ENCODE data around the gene CBLIF. TPM values are rescaled to one million over a fixed set of nuclear protein-coding genes. Genes with fewer than 3 reads are reported as not detected.
"Not testable (repeated sequence)": the region's sequence is repeated elsewhere in the genome, so short reads cannot be mapped to it uniquely, and the experiment has no call there.

Gene CBLIF
- total RNA-seq, 2 experiments from 2014 or later, result not detected

GRCh38 chr11:59847626-59848025 lies 2.3 kb upstream of the CBLIF start:
- ChIA-PET POLR2A (no interaction called here), CTCF (interaction anchor here (0.7 to 1.4 kb wide), 2 partner anchors 71 to 681 kb away, joined by 3 to 4 read pairs; no protein-coding TSS in a partner anchor)
- H3K9me3 Mint-ChIP-seq (ENCODE audit: low read depth), result no peaks in the 10 kb centered on the region

GRCh38 chr11:59846556-59846955 lies 1.3 kb upstream of the CBLIF start:
- no peaks in the 10 kb centered on the region for H3K9me3 Mint-ChIP-seq (ENCODE audit: low read depth)
- no peak overlapping the region for H3K4me3 Mint-ChIP-seq
- H3K36me3 Mint-ChIP-seq (ENCODE audit: low read depth), result no peaks in the 10 kb centered on the region
- ChIA-PET CTCF (no interaction called here), POLR2A (no interaction called here)
- DNase-seq, result no peak
- no peaks in the 10 kb centered on the region for H3K4me1 Mint-ChIP-seq
- no peak overlapping the region for H3K27ac Mint-ChIP-seq
- intact Hi-C loops (cut with DNase I, micrococcal nuclease), result no loop called here
- ATAC-seq, result no peak
- peaks cover 4% of the 10 kb centered on the region for H3K27me3 Mint-ChIP-seq

More at GRCh38 chr11:59847626-59848025, 2.3 kb upstream of the CBLIF start:
- ATAC-seq (no peak), DNase-seq (no peak)
- Mint-ChIP-seq H3K4me1 (no peaks in the 10 kb centered on the region), H3K27ac (no peak overlapping the region), H3K36me3 (ENCODE audit: low read depth) (no peaks in the 10 kb centered on the region), H3K4me3 (no peak overlapping the region), H3K27me3 (no peaks in the 10 kb centered on the region)
- intact Hi-C loops (cut with DNase I, micrococcal nuclease), result no loop called here

GRCh38 chr11:59842316-59842715 lies 3.0 kb downstream of the CBLIF start:
- H3K4me1 Mint-ChIP-seq, result no peaks in the 10 kb centered on the region
- ChIA-PET CTCF (interaction anchor here (0.6 kb wide), 2 partner anchors 10 to 67 kb away, joined by 3 read pairs; no protein-coding TSS in a partner anchor), POLR2A (no interaction called here)
- ATAC-seq, result no peak
- intact Hi-C loops (cut with DNase I, micrococcal nuclease), result no loop called here
- peaks cover 4% of the 10 kb centered on the region for H3K27me3 Mint-ChIP-seq
- H3K4me3 Mint-ChIP-seq, result no peak overlapping the region
- H3K27ac Mint-ChIP-seq, result no peak overlapping the region
- H3K9me3 Mint-ChIP-seq (ENCODE audit: low read depth), result no peaks in the 10 kb centered on the region
- DNase-seq, result no peak
- no peaks in the 10 kb centered on the region for H3K36me3 Mint-ChIP-seq (ENCODE audit: low read depth)

- CTCF ChIA-PET, result no interaction called here
- Mint-ChIP-seq H3K27ac (no peak overlapping the region), H3K36me3 (ENCODE audit: low read depth) (no peaks in the 10 kb centered on the region), H3K4me3 (no peak overlapping the region), H3K27me3 (peaks cover 4% of the 10 kb centered on the region), H3K9me3 (ENCODE audit: low read depth) (no peaks in the 10 kb centered on the region), H3K4me1 (no peaks in the 10 kb centered on the region)
- intact Hi-C loops (cut with DNase I, micrococcal nuclease), result no loop called here
- DNase-seq (no peak), ATAC-seq (no peak)
- POLR2A ChIA-PET, result no interaction called here
These were observed 3.8 kb downstream of the CBLIF start for GRCh38 chr11:59841514-59841913.

- ChIA-PET CTCF (no interaction called here), POLR2A (no interaction called here)
- Mint-ChIP-seq H3K27me3 (peaks cover 4% of the 10 kb centered on the region), H3K27ac (no peak overlapping the region), H3K4me1 (no peaks in the 10 kb centered on the region), H3K36me3 (ENCODE audit: low read depth) (no peaks in the 10 kb centered on the region), H3K9me3 (ENCODE audit: low read depth) (no peaks in the 10 kb centered on the region), H3K4me3 (no peak overlapping the region)
- DNase-seq (no peak), ATAC-seq (no peak)
- intact Hi-C loops (cut with DNase I, micrococcal nuclease), result no loop called here
These were observed 5.7 kb downstream of the CBLIF start for GRCh38 chr11:59839615-59840014.

GRCh38 chr11:59833602-59834001 lies 11.7 kb downstream of the CBLIF start:
- ChIA-PET CTCF (no interaction called here), POLR2A (no interaction called here)
- no peak overlapping the region for H3K4me3 Mint-ChIP-seq

GRCh38 chr11:59829358-59829757 lies 15.9 kb downstream of the CBLIF start:
- Mint-ChIP-seq H3K9me3 (ENCODE audit: low read depth) (no peaks in the 10 kb centered on the region), H3K27ac (no peak overlapping the region), H3K4me1 (no peaks in the 10 kb centered on the region), H3K4me3 (no peak overlapping the region), H3K36me3 (ENCODE audit: low read depth) (no peaks in the 10 kb centered on the region), H3K27me3 (no peaks in the 10 kb centered on the region)
- ATAC-seq (no peak), DNase-seq (no peak)
- CTCF ChIA-PET, result no interaction called here
- intact Hi-C loops (cut with DNase I, micrococcal nuclease), result loop anchor here in 1 of 2 experiments (10.0 kb wide), 1 partner anchor 365 kb away; no protein-coding TSS in a partner anchor
- POLR2A ChIA-PET, result no interaction called here

More at GRCh38 chr11:59833602-59834001, 11.7 kb downstream of the CBLIF start:
- H3K36me3 Mint-ChIP-seq (ENCODE audit: low read depth), result no peaks in the 10 kb centered on the region
- ATAC-seq, result no peak
- no peaks in the 10 kb centered on the region for H3K4me1 Mint-ChIP-seq
- H3K27me3 Mint-ChIP-seq, result no peaks in the 10 kb centered on the region
- intact Hi-C loops (cut with DNase I, micrococcal nuclease), result no loop called here
- no peaks in the 10 kb centered on the region for H3K9me3 Mint-ChIP-seq (ENCODE audit: low read depth)
- no peak overlapping the region for H3K27ac Mint-ChIP-seq
- DNase-seq, result no peak

GRCh38 chr11:59822989-59823566 lies 22.2 kb downstream of the CBLIF start:
- Mint-ChIP-seq H3K27ac (no peak overlapping the region), H3K36me3 (ENCODE audit: low read depth) (no peaks in the 10 kb centered on the region), H3K27me3 (no peaks in the 10 kb centered on the region), H3K9me3 (ENCODE audit: low read depth) (no peaks in the 10 kb centered on the region), H3K4me3 (no peak overlapping the region), H3K4me1 (peaks cover 11% of the 10 kb centered on the region)
- POLR2A ChIA-PET, result no interaction called here
- ATAC-seq (peak; percentile 71), DNase-seq (peak; percentile 44)
- intact Hi-C loops (cut with DNase I, micrococcal nuclease), result loop anchor here (1.0 to 10.0 kb wide), 5 partner anchors 96 to 428 kb away; no protein-coding TSS in a partner anchor
- CTCF ChIA-PET, result interaction anchor here (0.7 to 1.2 kb wide), 4 partner anchors 41 to 428 kb away, joined by 3 to 4 read pairs (median 4); no protein-coding TSS in a partner anchor

- intact Hi-C loops (cut with DNase I, micrococcal nuclease), result no loop called here
- no peak for ATAC-seq
These were observed 26.7 kb downstream of the CBLIF start for GRCh38 chr11:59818572-59818971.

GRCh38 chr11:59816434-59816833 lies 28.9 kb downstream of the CBLIF start:
- DNase-seq; H3K9me3 Mint-ChIP-seq (ENCODE audit: low read depth); H3K4me3 Mint-ChIP-seq; H3K27ac Mint-ChIP-seq; H3K27me3 Mint-ChIP-seq; POLR2A ChIA-PET; H3K36me3 Mint-ChIP-seq (ENCODE audit: low read depth); ATAC-seq; intact Hi-C loops (cut with DNase I, micrococcal nuclease): not testable (repeated sequence)
- CTCF ChIA-PET, result interaction anchor here (1.4 to 3.0 kb wide), 2 partner anchors 15 to 62 kb away, joined by 3 to 7 read pairs; no protein-coding TSS in a partner anchor
- H3K4me1 Mint-ChIP-seq, result peaks cover 11% of the 10 kb centered on the region

More at GRCh38 chr11:59818572-59818971, 26.7 kb downstream of the CBLIF start:
- ChIA-PET CTCF (no interaction called here), POLR2A (no interaction called here)
- H3K4me1 Mint-ChIP-seq, result peaks cover 11% of the 10 kb centered on the region
- no peaks in the 10 kb centered on the region for H3K27me3 Mint-ChIP-seq
- no peak overlapping the region for H3K4me3 Mint-ChIP-seq
- H3K9me3 Mint-ChIP-seq (ENCODE audit: low read depth), result no peaks in the 10 kb centered on the region
- H3K36me3 Mint-ChIP-seq (ENCODE audit: low read depth), result no peaks in the 10 kb centered on the region
- no peak overlapping the region for H3K27ac Mint-ChIP-seq
- no peak for DNase-seq

- DNase-seq (no peak), ATAC-seq (no peak)
- Mint-ChIP-seq H3K4me1 (peaks cover 18% of the 10 kb centered on the region), H3K27ac (no peak overlapping the region), H3K36me3 (ENCODE audit: low read depth) (no peaks in the 10 kb centered on the region), H3K4me3 (no peak overlapping the region), H3K27me3 (no peaks in the 10 kb centered on the region), H3K9me3 (ENCODE audit: low read depth) (no peaks in the 10 kb centered on the region)
- CTCF ChIA-PET, result interaction anchor here (0.7 to 3.0 kb wide), 3 partner anchors 8 to 61 kb away, joined by 3 to 7 read pairs (median 3); no protein-coding TSS in a partner anchor
- POLR2A ChIA-PET, result no interaction called here
- intact Hi-C loops (cut with DNase I, micrococcal nuclease), result no loop called here
These were observed 29.5 kb downstream of the CBLIF start for GRCh38 chr11:59815754-59816153.

- H3K9me3 Mint-ChIP-seq (ENCODE audit: low read depth), result no peaks in the 10 kb centered on the region
- H3K4me3 Mint-ChIP-seq, result no peak overlapping the region
- intact Hi-C loops (cut with DNase I, micrococcal nuclease), result loop anchor here (5.0 kb wide), 4 partner anchors 197 to 1237 kb away; partner anchors contain the start of genes LPXN (in 1 of the 2), OSBP (in 1 of the 2) and ZFP91 (in 1 of the 2)
- ATAC-seq, result no peak
- H3K27ac Mint-ChIP-seq, result no peak overlapping the region
- no peaks in the 10 kb centered on the region for H3K27me3 Mint-ChIP-seq
- POLR2A ChIA-PET, result no interaction called here
- CTCF ChIA-PET, result interaction anchor here (0.6 to 1.5 kb wide), 2 partner anchors 10 to 59 kb away, joined by 3 to 5 read pairs; no protein-coding TSS in a partner anchor
- H3K36me3 Mint-ChIP-seq (ENCODE audit: low read depth), result peaks cover 2% of the 10 kb centered on the region
- H3K4me1 Mint-ChIP-seq, result peaks cover 21% of the 10 kb centered on the region
- DNase-seq, result no peak
These were observed 31.3 kb downstream of the CBLIF start for GRCh38 chr11:59814021-59814420.
